ENCODE data around the gene FOXE3. TPM values are rescaled to one million over a fixed set of nuclear protein-coding genes. Genes with fewer than 3 reads are reported as not detected.

FOXE3 gene
- total and polyA plus RNA-seq, 3 donors from 2014 or later = 0.63 to 1.4 (median 1.2) TPM

GRCh38 chr1:47388030-47388890, 27.8 kb upstream of the FOXE3 start:
- intact Hi-C loops (cut with DNase I; ENCODE audit: low total_unique reads) = no loop called here

DNA sequence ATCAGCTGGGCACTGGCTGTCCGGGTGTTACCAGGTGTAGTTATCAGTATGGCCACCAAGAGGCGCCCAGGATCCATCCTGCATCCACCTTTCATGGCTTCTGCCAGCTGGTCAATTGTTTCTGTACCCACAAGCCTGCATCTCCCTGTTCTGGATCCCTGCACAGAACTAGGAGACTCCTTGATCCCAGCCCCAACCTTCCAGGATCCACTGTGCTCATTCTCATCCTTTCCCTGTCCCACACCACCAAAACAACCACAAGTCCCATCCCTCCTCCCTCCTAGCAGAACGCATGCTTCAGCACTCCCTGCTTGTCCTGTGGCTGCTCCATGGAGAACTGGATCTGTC, 27.2 kb upstream of the FOXE3 start:
- 29 to 31% methylated on average over 3 of the region's 3 CpGs for WGBS, 2 donors
- Histone ChIP-seq H3K27me3 (no peaks in the 10 kb centered on the region), H3K36me3 (ENCODE audit: low read depth, missing control alignments) (no peaks in the 10 kb centered on the region), H3K27ac (no peak overlapping the region), H3K4me1 (no peaks in the 10 kb centered on the region), H3K9me3 (no peaks in the 10 kb centered on the region), H3K4me3 (no peak overlapping the region)
- TF ChIP-seq POLR2A (IDR thresholded peaks at IDR 0.05) = no peak
- TF ChIP-seq, protein P1, sequence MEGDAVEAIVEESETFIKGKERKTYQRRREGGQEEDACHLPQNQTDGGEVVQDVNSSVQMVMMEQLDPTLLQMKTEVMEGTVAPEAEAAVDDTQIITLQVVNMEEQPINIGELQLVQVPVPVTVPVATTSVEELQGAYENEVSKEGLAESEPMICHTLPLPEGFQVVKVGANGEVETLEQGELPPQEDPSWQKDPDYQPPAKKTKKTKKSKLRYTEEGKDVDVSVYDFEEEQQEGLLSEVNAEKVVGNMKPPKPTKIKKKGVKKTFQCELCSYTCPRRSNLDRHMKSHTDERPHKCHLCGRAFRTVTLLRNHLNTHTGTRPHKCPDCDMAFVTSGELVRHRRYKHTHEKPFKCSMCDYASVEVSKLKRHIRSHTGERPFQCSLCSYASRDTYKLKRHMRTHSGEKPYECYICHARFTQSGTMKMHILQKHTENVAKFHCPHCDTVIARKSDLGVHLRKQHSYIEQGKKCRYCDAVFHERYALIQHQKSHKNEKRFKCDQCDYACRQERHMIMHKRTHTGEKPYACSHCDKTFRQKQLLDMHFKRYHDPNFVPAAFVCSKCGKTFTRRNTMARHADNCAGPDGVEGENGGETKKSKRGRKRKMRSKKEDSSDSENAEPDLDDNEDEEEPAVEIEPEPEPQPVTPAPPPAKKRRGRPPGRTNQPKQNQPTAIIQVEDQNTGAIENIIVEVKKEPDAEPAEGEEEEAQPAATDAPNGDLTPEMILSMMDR (IDR thresholded peaks at IDR 0.05) = peak; percentile 30 to 56 (median 44)
- intact Hi-C loops (cut with DNase I; ENCODE audit: low total_unique reads) = no loop called here
- peak; percentile 72 for DNase-seq

More at GRCh38 chr1:47388030-47388890, 27.8 kb upstream of the FOXE3 start:
- whole genome bisulfite sequencing, 2 donors = 45 to 52% methylated on average over 10 of the region's 10 CpGs
- Histone ChIP-seq H3K9me3 (no peaks in the 10 kb centered on the region), H3K27me3 (no peaks in the 10 kb centered on the region), H3K27ac (no peak overlapping the region), H3K4me3 (no peak overlapping the region), H3K36me3 (ENCODE audit: low read depth, missing control alignments) (no peaks in the 10 kb centered on the region), H3K4me1 (no peaks in the 10 kb centered on the region)
- DNase-seq = no peak
- TF ChIP-seq, protein P1 (IDR thresholded peaks at IDR 0.05) = no peak
- TF ChIP-seq POLR2A (IDR thresholded peaks at IDR 0.05) = no peak

DNA sequence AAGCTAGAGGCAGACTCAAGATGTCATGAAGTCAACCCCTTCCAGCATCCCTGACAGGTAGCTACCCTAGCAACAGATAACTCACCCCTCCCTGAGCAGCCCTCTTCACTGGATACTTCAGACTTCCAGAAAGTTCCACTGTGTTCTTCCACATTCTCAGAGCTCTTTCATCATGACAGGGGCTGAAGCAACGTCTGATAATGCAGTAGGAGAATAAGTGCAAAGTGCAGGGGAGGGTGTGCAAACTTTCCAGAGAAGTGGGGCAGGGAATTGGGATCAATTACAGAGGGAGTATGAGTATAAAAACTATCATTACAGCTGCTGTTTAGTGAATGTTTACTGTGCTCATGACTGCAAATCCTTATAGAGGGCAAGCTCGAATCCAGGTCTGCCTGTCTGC, 26.4 kb upstream of the FOXE3 start:
- 48 to 54% methylated on average over 2 of the region's 2 CpGs for WGBS, 2 donors
- intact Hi-C loops (cut with DNase I; ENCODE audit: low total_unique reads) = no loop called here

DNA sequence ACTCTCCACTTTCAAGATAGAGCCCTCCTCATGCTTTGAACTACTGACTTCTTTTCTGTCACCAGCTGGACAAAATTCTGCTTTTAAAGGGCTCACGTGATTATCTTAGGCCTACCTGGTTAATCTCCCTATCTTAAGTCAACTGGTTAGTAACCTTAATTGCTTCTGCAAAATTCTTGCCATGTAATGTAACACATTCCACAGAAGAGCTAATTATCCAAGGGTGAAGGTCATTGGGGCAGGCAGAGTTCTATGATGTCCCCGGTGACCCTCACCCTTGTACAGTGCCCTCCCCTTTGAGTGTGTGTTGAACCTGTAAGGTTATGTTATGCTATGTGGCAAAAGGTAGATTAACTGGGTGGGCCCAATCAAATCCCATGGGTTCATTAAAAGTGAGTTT, 25.2 kb upstream of the FOXE3 start:
- WGBS, 2 donors = 70 to 79% methylated on average over 2 of the region's 2 CpGs
- no peaks in the 10 kb centered on the region for H3K36me3 ChIP-seq (ENCODE audit: low read depth, missing control alignments)
- no peak for DNase-seq
- H3K9me3 ChIP-seq = no peaks in the 10 kb centered on the region
- intact Hi-C loops (cut with DNase I; ENCODE audit: low total_unique reads) = no loop called here
- TF ChIP-seq, protein P1 (IDR thresholded peaks at IDR 0.05) = no peak
- TF ChIP-seq POLR2A (IDR thresholded peaks at IDR 0.05) = no peak
- H3K4me1 ChIP-seq = no peaks in the 10 kb centered on the region
- H3K27me3 ChIP-seq = no peaks in the 10 kb centered on the region
- no peak overlapping the region for H3K27ac ChIP-seq
- no peak overlapping the region for H3K4me3 ChIP-seq

More for the DNA sequence above, 26.4 kb upstream of the FOXE3 start:
- Histone ChIP-seq H3K9me3 (no peaks in the 10 kb centered on the region), H3K4me1 (no peaks in the 10 kb centered on the region), H3K4me3 (no peak overlapping the region), H3K27me3 (no peaks in the 10 kb centered on the region), H3K36me3 (ENCODE audit: low read depth, missing control alignments) (no peaks in the 10 kb centered on the region), H3K27ac (no peak overlapping the region)
- DNase-seq = no peak
- TF ChIP-seq, protein P1 (IDR thresholded peaks at IDR 0.05) = no peak
- no peak for TF ChIP-seq POLR2A (IDR thresholded peaks at IDR 0.05)

DNA sequence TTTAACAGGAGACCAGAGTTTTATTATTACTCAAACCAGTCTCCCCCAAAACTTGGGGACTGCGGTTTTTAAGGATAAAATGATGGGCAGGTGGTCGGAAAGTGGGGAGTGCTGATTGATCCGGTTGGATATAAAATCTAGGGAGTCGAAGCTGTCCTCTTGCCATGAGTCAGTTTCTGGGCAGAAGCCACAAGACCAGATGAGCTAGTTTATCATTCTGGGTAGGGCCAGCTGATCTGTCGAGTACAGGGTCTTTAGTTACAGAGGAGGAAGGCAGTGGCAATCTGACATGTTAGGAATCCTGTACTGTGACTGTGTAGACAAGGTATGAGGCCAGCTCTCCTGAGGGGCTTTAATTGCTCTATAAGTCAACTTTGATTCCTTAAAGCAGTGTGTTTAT, 22.9 kb upstream of the FOXE3 start:
- no peaks in the 10 kb centered on the region for H3K36me3 ChIP-seq (ENCODE audit: low read depth, missing control alignments)
- no peak for TF ChIP-seq POLR2A (IDR thresholded peaks at IDR 0.05)
- intact Hi-C loops (cut with DNase I; ENCODE audit: low total_unique reads) = no loop called here
- H3K27ac ChIP-seq = no peak overlapping the region
- H3K27me3 ChIP-seq = no peaks in the 10 kb centered on the region
- H3K4me3 ChIP-seq = no peak overlapping the region
- no peaks in the 10 kb centered on the region for H3K9me3 ChIP-seq
- no peak for DNase-seq
- 79 to 81% methylated on average over 5 of the region's 5 CpGs for WGBS, 2 donors
- H3K4me1 ChIP-seq = no peaks in the 10 kb centered on the region

Data from testis (tissue), 3 donors.